GM18951 (cell line): ENCODE measurements around the gene PCP2.

Experiments used
- POLR2A ChIP-seq: IDR thresholded peaks from 4 replicates; pipeline ENCODE4 v1.6.1; 2011; ENCODE audit warnings: mild to moderate bottlenecking; ENCODE audit not compliant: insufficient read length, insufficient read depth; ENCODE audit errors: extremely low read depth
- in situ Hi-C: fragments of 300-500 bp; cut with MboI; formaldehyde crosslinking; loops from one replicate; pipeline ENCODE4 v1.12.0; 2022; ENCODE audit warnings: low sequenced_read_pairs, mixed read lengths, inconsistent platforms; ENCODE audit not compliant: unreplicated experiment

Gene PCP2

GRCh38 chr19:7628589-7629311 lies 4.8 kb downstream of the PCP2 start:
- in situ Hi-C loops: no loop called here
- no peak for TF ChIP-seq POLR2A

- no peak for TF ChIP-seq POLR2A
- in situ Hi-C loops: no loop called here
Observed at GRCh38 chr19:7627166-7627565, 6.4 kb downstream of the PCP2 start.

- TF ChIP-seq POLR2A: no peak
- in situ Hi-C loops: no loop called here
Observed at GRCh38 chr19:7625763-7626372, 7.7 kb downstream of the PCP2 start.

- no peak for TF ChIP-seq POLR2A
- in situ Hi-C loops: no loop called here
Observed at GRCh38 chr19:7624810-7625209, 8.7 kb downstream of the PCP2 start.

- in situ Hi-C loops: no loop called here
- no peak for TF ChIP-seq POLR2A
Observed at GRCh38 chr19:7623725-7624603, 9.6 kb downstream of the PCP2 start.

- in situ Hi-C loops: no loop called here
- no peak for TF ChIP-seq POLR2A
Observed at GRCh38 chr19:7622933-7623685, 10.4 kb downstream of the PCP2 start.

- in situ Hi-C loops: no loop called here
Observed at GRCh38 chr19:7620442-7621412, 12.8 kb downstream of the PCP2 start.

GRCh38 chr19:7619671-7620441 lies 13.7 kb downstream of the PCP2 start:
- in situ Hi-C loops: no loop called here

More at GRCh38 chr19:7620442-7621412, 12.8 kb downstream of the PCP2 start:
- TF ChIP-seq POLR2A: no peak

GRCh38 chr19:7618771-7619510 lies 14.6 kb downstream of the PCP2 start:
- in situ Hi-C loops: no loop called here

More at GRCh38 chr19:7619671-7620441, 13.7 kb downstream of the PCP2 start:
- TF ChIP-seq POLR2A: no peak

GRCh38 chr19:7618348-7618747 lies 15.2 kb downstream of the PCP2 start:
- in situ Hi-C loops: no loop called here
- no peak for TF ChIP-seq POLR2A

More at GRCh38 chr19:7618771-7619510, 14.6 kb downstream of the PCP2 start:
- no peak for TF ChIP-seq POLR2A

- in situ Hi-C loops: no loop called here
- TF ChIP-seq POLR2A: no peak
Observed at GRCh38 chr19:7617735-7618134, 15.8 kb downstream of the PCP2 start.

GRCh38 chr19:7617172-7617571 lies 16.3 kb downstream of the PCP2 start:
- in situ Hi-C loops: no loop called here
- TF ChIP-seq POLR2A: no peak
